ENCODE measurements around the gene RIN1.
"Not testable (repeated sequence)": the region's sequence is repeated elsewhere in the genome, so short reads cannot be mapped to it uniquely, and the experiment has no call there.

RIN1 gene

GRCh38 chr11:66311470-66311964 lies 24.7 kb downstream of the RIN1 start:
- Histone ChIP-seq H3K79me2 (ENCODE audit: control insufficient read depth, insufficient read depth, low read length, unreplicated experiment) (peaks cover 31% of the 10 kb centered on the region), H3K27me3 (ENCODE audit: insufficient read depth, low read length) (no peaks in the 10 kb centered on the region), H3K27ac (ENCODE audit: low read depth, low read length) (peak overlapping the region; percentile 64; the same call in 1 of the 2 replicates), H3K4me1 (ENCODE audit: control insufficient read depth, insufficient read depth, low read length, unreplicated experiment) (peaks cover 9% of the 10 kb centered on the region), H3K36me3 (ENCODE audit: insufficient read depth, low read length) (no peaks in the 10 kb centered on the region), H3K4me3 (ENCODE audit: low read depth, low read length) (peak overlapping the region; percentile 75), H2AFZ (ENCODE audit: low read length, unreplicated experiment) (no peak overlapping the region)

- not testable (repeated sequence) for H3K36me3 ChIP-seq (ENCODE audit: insufficient read depth, low read length); H2AFZ ChIP-seq (ENCODE audit: low read length, unreplicated experiment); H3K4me1 ChIP-seq (ENCODE audit: control insufficient read depth, insufficient read depth, low read length, unreplicated experiment); H3K27me3 ChIP-seq (ENCODE audit: insufficient read depth, low read length); H3K4me3 ChIP-seq (ENCODE audit: low read depth, low read length); H3K27ac ChIP-seq (ENCODE audit: low read depth, low read length)
- H3K79me2 ChIP-seq (ENCODE audit: control insufficient read depth, insufficient read depth, low read length, unreplicated experiment): peaks cover 25% of the 10 kb centered on the region
Measured at GRCh38 chr11:66310803-66311440, 25.3 kb downstream of the RIN1 start.

DNA sequence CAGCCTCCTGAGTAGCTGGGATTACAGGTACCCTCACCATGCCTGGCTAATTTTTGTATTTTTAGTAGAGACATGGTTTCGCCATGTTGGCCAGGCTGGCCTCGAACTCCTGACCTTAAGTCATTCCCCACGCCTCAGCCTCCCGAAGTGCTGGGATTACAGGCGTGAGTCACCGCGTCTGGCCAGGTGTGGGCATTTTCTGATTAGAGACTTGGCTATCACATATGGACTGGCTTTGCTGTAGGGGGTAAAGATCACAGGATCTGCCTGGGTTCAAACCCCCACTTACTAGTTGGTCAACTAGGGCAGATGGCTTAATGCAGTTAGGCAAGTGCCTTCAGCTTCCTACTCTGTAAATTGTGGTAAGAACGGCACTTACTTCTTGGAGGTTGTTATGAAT lies 25.9 kb downstream of the RIN1 start:
- Histone ChIP-seq H3K27ac (ENCODE audit: low read depth, low read length) (no peak overlapping the region), H3K4me1 (ENCODE audit: control insufficient read depth, insufficient read depth, low read length, unreplicated experiment) (peaks cover 8% of the 10 kb centered on the region), H3K4me3 (ENCODE audit: low read depth, low read length) (no peak overlapping the region), H3K27me3 (ENCODE audit: insufficient read depth, low read length) (no peaks in the 10 kb centered on the region), H2AFZ (ENCODE audit: low read length, unreplicated experiment) (no peak overlapping the region), H3K79me2 (ENCODE audit: control insufficient read depth, insufficient read depth, low read length, unreplicated experiment) (peaks cover 19% of the 10 kb centered on the region), H3K36me3 (ENCODE audit: insufficient read depth, low read length) (no peaks in the 10 kb centered on the region)

- Histone ChIP-seq H3K27ac (ENCODE audit: low read depth, low read length) (no peak overlapping the region), H3K4me1 (ENCODE audit: control insufficient read depth, insufficient read depth, low read length, unreplicated experiment) (no peaks in the 10 kb centered on the region), H3K36me3 (ENCODE audit: insufficient read depth, low read length) (no peaks in the 10 kb centered on the region), H2AFZ (ENCODE audit: low read length, unreplicated experiment) (no peak overlapping the region), H3K79me2 (ENCODE audit: control insufficient read depth, insufficient read depth, low read length, unreplicated experiment) (peaks cover 11% of the 10 kb centered on the region), H3K4me3 (ENCODE audit: low read depth, low read length) (no peak overlapping the region), H3K27me3 (ENCODE audit: insufficient read depth, low read length) (no peaks in the 10 kb centered on the region)
Measured at GRCh38 chr11:66309475-66309874, 26.8 kb downstream of the RIN1 start.

DNA sequence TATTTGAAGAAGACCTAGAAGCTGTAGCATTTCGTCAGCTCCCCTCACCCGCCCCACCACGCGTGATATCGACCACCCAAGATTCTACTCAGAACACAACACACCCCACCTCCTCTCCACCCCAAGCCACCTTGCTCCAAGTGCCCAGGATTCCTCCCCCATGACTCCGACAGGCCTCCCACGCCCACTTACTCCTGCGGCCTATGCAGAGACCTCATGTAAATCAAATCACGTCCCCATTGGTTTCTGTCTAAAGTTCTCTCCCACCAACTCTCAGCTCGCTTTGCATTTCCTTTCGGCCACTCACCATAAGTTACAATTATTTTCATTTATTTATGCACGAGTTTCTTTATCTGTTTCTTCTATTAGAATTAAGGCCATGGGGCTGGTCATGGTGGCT lies 33.6 kb downstream of the RIN1 start:
- Histone ChIP-seq H3K79me2 (ENCODE audit: control insufficient read depth, insufficient read depth, low read length, unreplicated experiment) (no peaks in the 10 kb centered on the region), H2AFZ (ENCODE audit: low read length, unreplicated experiment) (no peak overlapping the region)

DNA sequence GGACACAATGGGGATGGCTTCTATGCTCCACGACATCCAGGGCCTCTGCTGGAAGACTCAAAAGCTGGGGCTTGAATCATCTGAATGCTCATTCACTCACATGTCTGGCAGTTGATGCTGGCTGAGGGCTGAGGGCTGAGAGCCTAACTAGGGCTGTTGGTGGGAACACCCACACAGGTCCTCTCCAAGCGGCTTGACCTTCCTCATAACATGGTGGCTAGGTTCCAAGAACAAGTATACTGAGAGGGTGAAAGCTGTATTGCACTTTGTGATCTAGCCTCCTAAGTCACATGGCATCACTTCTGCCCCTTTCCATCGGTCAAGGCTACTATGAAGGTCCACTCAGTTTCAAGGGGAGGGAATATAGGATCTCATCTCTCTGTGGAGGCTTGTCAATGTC lies 37.0 kb downstream of the RIN1 start:
- H3K4me1 ChIP-seq (ENCODE audit: control insufficient read depth, insufficient read depth, low read length, unreplicated experiment): no peaks in the 10 kb centered on the region
- no peaks in the 10 kb centered on the region for H3K79me2 ChIP-seq (ENCODE audit: control insufficient read depth, insufficient read depth, low read length, unreplicated experiment)
- no peaks in the 10 kb centered on the region for H3K27me3 ChIP-seq (ENCODE audit: insufficient read depth, low read length)
- H2AFZ ChIP-seq (ENCODE audit: low read length, unreplicated experiment): no peak overlapping the region
- H3K27ac ChIP-seq (ENCODE audit: low read depth, low read length): no peak overlapping the region
- no peaks in the 10 kb centered on the region for H3K36me3 ChIP-seq (ENCODE audit: insufficient read depth, low read length)
- H3K4me3 ChIP-seq (ENCODE audit: low read depth, low read length): no peak overlapping the region

More for the DNA sequence above, 33.6 kb downstream of the RIN1 start:
- Histone ChIP-seq H3K4me1 (ENCODE audit: control insufficient read depth, insufficient read depth, low read length, unreplicated experiment) (no peaks in the 10 kb centered on the region), H3K27ac (ENCODE audit: low read depth, low read length) (no peak overlapping the region), H3K36me3 (ENCODE audit: insufficient read depth, low read length) (no peaks in the 10 kb centered on the region), H3K4me3 (ENCODE audit: low read depth, low read length) (no peak overlapping the region), H3K27me3 (ENCODE audit: insufficient read depth, low read length) (no peaks in the 10 kb centered on the region)

DNA sequence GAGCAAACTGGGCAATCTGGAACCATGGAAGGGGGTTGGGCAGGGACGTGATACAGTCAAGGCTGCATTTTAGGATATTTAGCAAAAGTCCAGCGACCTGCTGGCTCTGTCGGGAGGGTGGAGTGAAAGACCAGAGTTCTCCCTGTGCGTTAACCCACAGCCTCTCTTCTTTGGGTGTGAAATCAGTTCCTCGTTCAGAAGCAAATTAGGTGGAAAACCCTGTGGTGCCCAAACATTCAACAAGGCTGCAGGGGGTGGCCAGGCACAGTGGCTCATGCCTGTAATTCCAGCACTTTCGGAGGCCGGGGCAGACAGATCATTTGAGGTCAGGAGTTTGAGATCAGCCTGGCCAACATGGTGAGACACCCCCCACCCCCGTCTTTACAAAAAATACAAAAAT lies 38.6 kb downstream of the RIN1 start:
- H3K4me3 ChIP-seq (ENCODE audit: low read depth, low read length): no peak overlapping the region

DNA sequence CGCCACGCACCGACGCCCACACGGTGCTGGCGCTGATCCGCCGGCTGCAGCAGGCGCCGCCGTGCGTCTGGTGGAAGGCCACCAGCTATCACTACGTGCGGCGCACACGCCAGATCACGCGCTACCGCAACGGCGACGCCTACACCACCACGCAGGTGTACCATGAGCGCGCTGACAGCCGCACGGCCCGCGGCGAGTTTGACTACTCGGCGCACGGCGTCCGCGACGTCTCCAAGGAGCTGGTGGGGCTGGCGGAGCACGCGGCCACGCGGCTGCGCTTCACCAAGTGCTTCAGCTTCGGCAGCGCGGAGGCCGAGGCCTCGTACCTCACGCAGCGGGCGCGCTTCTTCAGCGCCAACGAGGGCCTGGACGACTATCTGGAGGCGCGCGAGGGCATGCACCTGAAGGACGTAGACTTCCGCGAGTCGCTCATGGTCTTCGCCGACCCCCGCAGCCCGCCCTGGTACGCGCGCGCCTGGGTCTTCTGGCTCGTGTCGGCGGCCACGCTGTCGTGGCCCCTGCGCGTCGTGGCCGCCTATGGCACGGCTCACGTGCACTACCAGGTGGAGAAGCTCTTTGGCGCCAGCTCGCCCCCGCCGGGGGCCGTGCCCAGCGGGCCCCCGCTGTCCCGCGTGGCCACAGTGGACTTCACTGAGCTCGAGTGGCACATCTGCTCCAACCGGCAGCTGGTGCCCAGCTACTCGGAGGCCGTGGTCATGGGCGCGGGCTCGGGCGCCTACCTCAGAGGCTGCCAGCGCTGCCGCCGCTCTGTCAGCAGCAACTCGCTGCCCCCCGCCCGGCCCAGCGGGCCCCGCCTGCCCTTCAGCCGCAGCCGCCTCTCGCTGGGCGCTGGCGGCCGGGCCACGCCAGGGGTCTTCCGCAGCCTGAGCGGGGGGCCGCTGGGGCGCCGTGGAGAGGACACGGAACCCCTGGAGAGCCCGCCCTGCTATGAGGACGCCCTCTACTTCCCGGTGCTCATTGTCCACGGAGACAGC lies 41.3 kb downstream of the RIN1 start:
- Histone ChIP-seq H3K4me3 (ENCODE audit: low read depth, low read length) (no peak overlapping the region), H3K27me3 (ENCODE audit: insufficient read depth, low read length) (peaks cover 27% of the 10 kb centered on the region), H3K27ac (ENCODE audit: low read depth, low read length) (no peak overlapping the region), H3K36me3 (ENCODE audit: insufficient read depth, low read length) (no peaks in the 10 kb centered on the region), H3K4me1 (ENCODE audit: control insufficient read depth, insufficient read depth, low read length, unreplicated experiment) (peaks cover 3% of the 10 kb centered on the region), H2AFZ (ENCODE audit: low read length, unreplicated experiment) (no peak overlapping the region), H3K79me2 (ENCODE audit: control insufficient read depth, insufficient read depth, low read length, unreplicated experiment) (no peaks in the 10 kb centered on the region)

More for the DNA sequence above, 38.6 kb downstream of the RIN1 start:
- Histone ChIP-seq H3K4me1 (ENCODE audit: control insufficient read depth, insufficient read depth, low read length, unreplicated experiment) (no peaks in the 10 kb centered on the region), H3K27me3 (ENCODE audit: insufficient read depth, low read length) (peaks cover 8% of the 10 kb centered on the region), H3K27ac (ENCODE audit: low read depth, low read length) (no peak overlapping the region), H3K36me3 (ENCODE audit: insufficient read depth, low read length) (no peaks in the 10 kb centered on the region), H2AFZ (ENCODE audit: low read length, unreplicated experiment) (no peak overlapping the region), H3K79me2 (ENCODE audit: control insufficient read depth, insufficient read depth, low read length, unreplicated experiment) (no peaks in the 10 kb centered on the region)

DNA sequence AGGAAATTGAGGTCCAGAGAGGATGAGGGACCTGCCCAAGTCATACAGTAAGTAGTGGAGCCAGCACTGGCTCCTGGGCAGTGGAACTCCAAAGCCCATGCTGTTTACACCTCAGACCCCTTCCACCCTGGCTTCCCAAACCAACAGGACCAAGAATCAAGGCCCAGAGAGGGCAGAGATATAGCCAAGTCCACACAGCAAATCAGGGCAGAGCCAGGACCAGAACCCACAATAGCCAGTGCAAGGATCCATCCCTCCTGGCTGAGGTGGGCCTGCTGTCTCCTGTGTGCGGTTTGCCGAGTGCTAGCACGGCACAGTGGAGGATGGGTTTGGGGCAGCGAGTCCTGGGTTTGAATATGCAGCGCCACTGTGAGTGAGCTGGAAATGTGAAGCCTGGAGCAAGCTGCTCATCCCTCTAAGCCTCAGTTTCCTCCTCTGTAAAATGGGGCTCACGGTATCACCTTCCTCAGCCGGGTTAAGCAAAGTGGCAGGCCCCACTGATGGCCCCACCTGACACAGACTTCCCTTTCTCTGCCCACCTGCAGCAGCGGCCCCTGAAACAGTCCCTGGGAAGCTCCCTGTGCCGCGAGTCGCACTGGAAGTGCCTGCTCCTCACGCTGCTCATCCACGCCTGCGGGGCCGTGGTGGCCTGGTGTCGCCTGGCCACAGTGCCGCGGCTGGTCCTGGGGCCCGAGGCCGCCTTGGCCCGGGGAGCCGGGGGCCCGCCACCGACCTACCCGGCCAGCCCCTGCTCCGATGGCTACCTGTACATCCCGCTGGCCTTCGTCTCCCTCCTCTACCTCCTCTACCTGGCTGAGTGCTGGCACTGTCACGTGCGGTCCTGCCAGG lies 42.2 kb downstream of the RIN1 start:
- H3K4me1 ChIP-seq (ENCODE audit: control insufficient read depth, insufficient read depth, low read length, unreplicated experiment): peaks cover 7% of the 10 kb centered on the region
- H2AFZ ChIP-seq (ENCODE audit: low read length, unreplicated experiment): no peak overlapping the region
- peaks cover 27% of the 10 kb centered on the region for H3K27me3 ChIP-seq (ENCODE audit: insufficient read depth, low read length)
- H3K79me2 ChIP-seq (ENCODE audit: control insufficient read depth, insufficient read depth, low read length, unreplicated experiment): no peaks in the 10 kb centered on the region
- no peaks in the 10 kb centered on the region for H3K36me3 ChIP-seq (ENCODE audit: insufficient read depth, low read length)
- H3K27ac ChIP-seq (ENCODE audit: low read depth, low read length): no peak overlapping the region
- H3K4me3 ChIP-seq (ENCODE audit: low read depth, low read length): no peak overlapping the region

DNA sequence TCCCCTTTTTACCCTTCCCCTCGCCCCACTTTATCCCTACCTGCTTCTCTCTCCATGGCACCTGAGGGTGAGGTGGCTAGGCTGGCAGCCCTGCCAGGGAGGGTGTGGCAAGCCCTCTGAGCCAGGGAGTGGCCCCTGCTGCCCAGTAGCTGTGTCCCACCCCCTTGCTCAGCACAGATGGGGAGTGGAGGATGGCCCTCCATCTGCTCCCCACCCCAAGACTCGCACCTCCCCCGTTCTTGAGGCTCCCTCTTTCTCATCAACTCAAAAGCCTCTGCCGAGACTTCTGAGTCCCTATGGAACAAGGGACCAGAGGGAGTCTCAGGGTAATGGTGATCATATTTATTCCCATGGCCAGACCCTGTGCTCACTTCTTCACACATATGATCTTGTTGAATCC lies 42.9 kb downstream of the RIN1 start:
- H3K4me1 ChIP-seq (ENCODE audit: control insufficient read depth, insufficient read depth, low read length, unreplicated experiment): peaks cover 7% of the 10 kb centered on the region
- H2AFZ ChIP-seq (ENCODE audit: low read length, unreplicated experiment): no peak overlapping the region

More for the DNA sequence above, 42.9 kb downstream of the RIN1 start:
- peaks cover 3% of the 10 kb centered on the region for H3K79me2 ChIP-seq (ENCODE audit: control insufficient read depth, insufficient read depth, low read length, unreplicated experiment)
- peaks cover 27% of the 10 kb centered on the region for H3K27me3 ChIP-seq (ENCODE audit: insufficient read depth, low read length)
- no peak overlapping the region for H3K27ac ChIP-seq (ENCODE audit: low read depth, low read length)
- H3K4me3 ChIP-seq (ENCODE audit: low read depth, low read length): no peak overlapping the region
- H3K36me3 ChIP-seq (ENCODE audit: insufficient read depth, low read length): no peaks in the 10 kb centered on the region
